Measurements from ENCODE around the gene SLCO2A1.
A peak's percentile ranks its signal among the peaks of the same experiment; 100 is the strongest.

SLCO2A1 gene

GRCh38 chr3:134040066-134040465 is 10.3 kb upstream of the SLCO2A1 start (continued):
- no peak for TF ChIP-seq ZNF692 (tag by site-specific recombination; IDR thresholded peaks at IDR 0.05)
- no peak for TF ChIP-seq ZNF202 (tag by site-specific recombination; IDR thresholded peaks at IDR 0.05; ENCODE audit: borderline replicate concordance)
- TF ChIP-seq ZBTB7A (tag by site-specific recombination; IDR thresholded peaks at IDR 0.05; ENCODE audit: low read depth), result no peak
- TF ChIP-seq ZNF18 (tag by site-specific recombination; IDR thresholded peaks at IDR 0.05), result no peak
- no peak for TF ChIP-seq ZNF157 (tag by site-specific recombination; IDR thresholded peaks at IDR 0.05)

GRCh38 chr3:134039161-134039862 is 9.6 kb upstream of the SLCO2A1 start:
- Histone ChIP-seq H3K36me3 (ENCODE audit: control insufficient read depth in 2 of 2, insufficient read depth in 1 of 2, low read length in 2 of 2) (no peaks in the 10 kb centered on the region), H3K27ac (ENCODE audit: extremely low read depth, low read depth, low read length) (no peak overlapping the region), H3K9me3 (ENCODE audit: control insufficient read depth, insufficient read depth, low read depth, low read length) (no peaks in the 10 kb centered on the region), H3K4me3 (ENCODE audit: low read depth, low read length) (no peak overlapping the region), H3K4me1 (ENCODE audit: control insufficient read depth, insufficient read depth, low read length) (no peaks in the 10 kb centered on the region)
- ChIA-PET POLR2A (no interaction called here), CTCF (no interaction called here)
- TF ChIP-seq ZNF426 (tag by site-specific recombination; IDR thresholded peaks at IDR 0.05) (no peak), KLF1 (tag by site-specific recombination; IDR thresholded peaks at IDR 0.05) (peak; percentile 39; the same call in 1 of the 2 replicates)

GRCh38 chr3:134038716-134039115 is 9.0 kb upstream of the SLCO2A1 start:
- ChIA-PET CTCF (no interaction called here), POLR2A (no interaction called here)
- TF ChIP-seq ZNF239 (tag by site-specific recombination; IDR thresholded peaks at IDR 0.05) (no peak), ZFP37 (tag by site-specific recombination; IDR thresholded peaks at IDR 0.05) (no peak), ZNF146 (tag by site-specific recombination; IDR thresholded peaks at IDR 0.05) (no peak), ELK4 (IDR thresholded peaks at IDR 0.05; ENCODE audit: borderline replicate concordance, low read depth, low read length) (no peak), ZNF747 (tag by site-specific recombination; IDR thresholded peaks at IDR 0.05) (no peak), SP2 (tag by site-specific recombination; IDR thresholded peaks at IDR 0.05) (no peak), TCF7L2 (IDR thresholded peaks at IDR 0.05; ENCODE audit: borderline replicate concordance, low read depth, low read length) (no peak), ZNF26 (tag by site-specific recombination; IDR thresholded peaks at IDR 0.05) (no peak), ZFP3 (tag by site-specific recombination; IDR thresholded peaks at IDR 0.05; ENCODE audit: low read depth) (no peak), HOXA7 (CRISPR knock-in tag; IDR thresholded peaks at IDR 0.05; ENCODE audit: borderline replicate concordance) (no peak), TSHZ1 (tag by site-specific recombination; IDR thresholded peaks at IDR 0.05; ENCODE audit: borderline replicate concordance) (no peak), ZIC2 (tag by site-specific recombination; IDR thresholded peaks at IDR 0.05) (no peak), MYNN (tag by site-specific recombination; IDR thresholded peaks at IDR 0.05; ENCODE audit: borderline replicate concordance) (no peak), ZNF558 (tag by site-specific recombination; IDR thresholded peaks at IDR 0.05) (no peak), ZNF768 (tag by site-specific recombination; IDR thresholded peaks at IDR 0.05) (no peak), ZSCAN5A (tag by site-specific recombination; IDR thresholded peaks at IDR 0.05) (no peak)

More at GRCh38 chr3:134038716-134039115, 9.0 kb upstream of the SLCO2A1 start:
- Histone ChIP-seq H3K4me3 (ENCODE audit: low read depth, low read length) (no peak overlapping the region), H3K9me3 (ENCODE audit: control insufficient read depth, insufficient read depth, low read depth, low read length) (no peaks in the 10 kb centered on the region), H3K36me3 (ENCODE audit: control insufficient read depth in 2 of 2, insufficient read depth in 1 of 2, low read length in 2 of 2) (no peaks in the 10 kb centered on the region), H3K4me1 (ENCODE audit: control insufficient read depth, insufficient read depth, low read length) (no peaks in the 10 kb centered on the region), H3K27ac (ENCODE audit: extremely low read depth, low read depth, low read length) (no peak overlapping the region)
